ENCODE measurements around the gene ALDH1A2.

DNA sequence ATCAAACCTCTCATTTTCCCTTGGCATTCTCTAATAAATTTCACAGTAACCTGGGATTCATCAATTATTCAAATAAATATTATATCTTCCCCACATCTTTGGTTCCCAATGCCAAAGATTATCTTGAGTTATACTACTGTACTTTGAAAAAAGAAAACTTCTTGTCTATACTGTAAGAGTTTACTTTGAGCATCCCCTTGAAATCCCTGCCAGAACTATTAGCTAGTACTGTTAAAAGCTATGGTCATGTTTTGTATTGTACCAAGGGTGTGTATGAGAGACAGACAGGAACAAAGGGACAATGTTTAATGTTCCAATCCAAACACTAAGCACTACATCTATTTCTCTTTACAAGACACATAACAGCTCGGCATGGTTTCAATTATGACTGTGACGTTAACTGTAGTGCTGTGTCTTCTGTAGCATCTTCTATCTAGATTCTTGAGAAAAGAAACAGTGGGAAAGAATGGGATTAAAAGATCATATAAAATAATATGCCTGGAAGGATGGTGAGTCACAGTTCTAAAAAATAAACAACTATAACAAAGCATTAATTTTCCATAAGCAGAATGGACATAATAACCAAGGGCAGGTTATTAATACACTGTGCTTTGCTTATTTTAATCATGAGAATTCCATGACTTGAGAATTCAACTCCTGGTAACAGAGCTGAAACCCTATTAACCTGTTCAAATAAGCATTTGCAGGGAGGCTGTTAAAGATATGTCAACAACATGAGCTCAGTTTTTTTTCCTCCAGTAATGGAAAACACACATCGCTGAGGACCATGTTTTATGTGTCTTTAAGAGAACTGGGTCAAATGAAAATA, 71.1 kb downstream of the ALDH1A2 start:
- TF ChIP-seq, protein P1, sequence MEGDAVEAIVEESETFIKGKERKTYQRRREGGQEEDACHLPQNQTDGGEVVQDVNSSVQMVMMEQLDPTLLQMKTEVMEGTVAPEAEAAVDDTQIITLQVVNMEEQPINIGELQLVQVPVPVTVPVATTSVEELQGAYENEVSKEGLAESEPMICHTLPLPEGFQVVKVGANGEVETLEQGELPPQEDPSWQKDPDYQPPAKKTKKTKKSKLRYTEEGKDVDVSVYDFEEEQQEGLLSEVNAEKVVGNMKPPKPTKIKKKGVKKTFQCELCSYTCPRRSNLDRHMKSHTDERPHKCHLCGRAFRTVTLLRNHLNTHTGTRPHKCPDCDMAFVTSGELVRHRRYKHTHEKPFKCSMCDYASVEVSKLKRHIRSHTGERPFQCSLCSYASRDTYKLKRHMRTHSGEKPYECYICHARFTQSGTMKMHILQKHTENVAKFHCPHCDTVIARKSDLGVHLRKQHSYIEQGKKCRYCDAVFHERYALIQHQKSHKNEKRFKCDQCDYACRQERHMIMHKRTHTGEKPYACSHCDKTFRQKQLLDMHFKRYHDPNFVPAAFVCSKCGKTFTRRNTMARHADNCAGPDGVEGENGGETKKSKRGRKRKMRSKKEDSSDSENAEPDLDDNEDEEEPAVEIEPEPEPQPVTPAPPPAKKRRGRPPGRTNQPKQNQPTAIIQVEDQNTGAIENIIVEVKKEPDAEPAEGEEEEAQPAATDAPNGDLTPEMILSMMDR (IDR thresholded peaks at IDR 0.05), result no peak
- TF ChIP-seq POLR2A (IDR thresholded peaks at IDR 0.05), result no peak
